Keratinocyte (primary cell): Measurements from ENCODE around the gene VCL. TPM values are rescaled to one million over a fixed set of nuclear protein-coding genes. Genes with fewer than 3 reads are reported as not detected.
"Not testable (repeated sequence)": the region's sequence is repeated elsewhere in the genome, so short reads cannot be mapped to it uniquely, and the experiment has no call there.

ENCODE experiments used
- DNase-seq: peaks from one replicate; pipeline ENCODE4 v3.0.0-alpha.2; 2011; ENCODE audit warnings: low read depth, missing footprints, low spot score
- FAIRE-seq: peaks from 2 replicates; lab custom pipeline; 2011; peaks lifted over from hg19 to GRCh38; lab: Jason Lieb, UNC
- H2AFZ ChIP-seq: 2 replicates; pipeline ENCODE4 v1.6.0; 2012; ENCODE audit warnings: low read length, control low read depth, inconsistent platforms; ENCODE audit not compliant: control insufficient read depth
- H3K27ac ChIP-seq: 2 replicates; pipeline ENCODE4 v1.5.1; 2011; ENCODE audit warnings: low read length; ENCODE audit not compliant: control insufficient read depth, insufficient read depth
- H3K27me3 ChIP-seq: 3 replicates; pipeline ENCODE4 v1.6.0; 2011; ENCODE audit warnings: low read length; ENCODE audit not compliant: control insufficient read depth, insufficient read depth; ENCODE audit errors: extremely low read depth
- H3K36me3 ChIP-seq, 2 experiments: 2 replicates in 1 of 2; 3 replicates in 1 of 2; pipeline ENCODE4 v1.5.1; 2011; ENCODE audit warnings: low read length in 2 of 2, mild to moderate bottlenecking in 1 of 2; ENCODE audit not compliant: control insufficient read depth in 2 of 2, insufficient read depth in 2 of 2; ENCODE audit errors: extremely low read depth in 1 of 2
- H3K4me1 ChIP-seq: 3 replicates; pipeline ENCODE4 v1.5.1; 2011; ENCODE audit warnings: low read length; ENCODE audit not compliant: control insufficient read depth, insufficient read depth; ENCODE audit errors: extremely low read depth
- H3K4me2 ChIP-seq: 3 replicates; pipeline ENCODE4 v1.6.0; 2011; ENCODE audit warnings: low read depth, low read length; ENCODE audit not compliant: control insufficient read depth, insufficient read depth; ENCODE audit errors: extremely low read depth
- H3K4me3 ChIP-seq, 3 experiments: fragments of 200-600 bp in 1 of 3; sonication (generic) in 1 of 3; 2 replicates in 2 of 3; 3 replicates in 1 of 3; pipeline ENCODE4 v1.5.1; 2011 to 2016; ENCODE audit warnings: low read length in 3 of 3, mild to moderate bottlenecking in 3 of 3, control low read depth in 2 of 3, inconsistent platforms in 1 of 3, low read depth in 1 of 3, mixed read lengths in 1 of 3, mixed run types in 1 of 3, moderate library complexity in 1 of 3; ENCODE audit not compliant: control insufficient read depth in 2 of 3, insufficient read depth in 2 of 3; ENCODE audit errors: extremely low read depth in 1 of 3
- H3K79me2 ChIP-seq: 2 replicates; pipeline ENCODE4 v1.6.0; 2012; ENCODE audit warnings: low read length; ENCODE audit not compliant: control insufficient read depth, insufficient read depth
- H3K9ac ChIP-seq: 3 replicates; pipeline ENCODE4 v1.6.0; 2011; ENCODE audit warnings: low read length; ENCODE audit not compliant: control insufficient read depth, insufficient read depth; ENCODE audit errors: extremely low read depth
- H3K9me1 ChIP-seq: 3 replicates; pipeline ENCODE4 v1.6.0; 2011; ENCODE audit warnings: low read length; ENCODE audit not compliant: control insufficient read depth, insufficient read depth; ENCODE audit errors: extremely low read depth
- H3K9me3 ChIP-seq: 2 replicates; pipeline ENCODE4 v1.5.1; 2012; ENCODE audit warnings: low read depth, low read length; ENCODE audit not compliant: control insufficient read depth
- H4K20me1 ChIP-seq: 3 replicates; pipeline ENCODE4 v1.6.0; 2011; ENCODE audit warnings: low read length; ENCODE audit not compliant: control insufficient read depth, insufficient read depth; ENCODE audit errors: extremely low read depth
- EZH2 ChIP-seq: IDR thresholded peaks from one replicate; pipeline ENCODE4 v1.6.1; 2012; ENCODE audit warnings: inconsistent platforms, mild to moderate bottlenecking, low read length, moderate library complexity
- dilution Hi-C: fragments of 300-500 bp; cut with MboI; formaldehyde crosslinking; loops from one replicate; pipeline ENCODE4 v1.7.0; 2020; ENCODE audit warnings: low sequenced_read_pairs; ENCODE audit not compliant: extremely low pct_ligation_motif_present
- polyA plus RNA-seq, 5 experiments: library from polyadenylated mRNA; depleted of rRNA in 3 of 5; stranded (reverse) in 3 of 5; stranded (forward) in 1 of 5; unstranded in 1 of 5; fragments of >200 nt; gene quantifications; 1 replicate in 1 of 5; 2 replicates in 3 of 5; 3 replicates in 1 of 5; pipeline versions ENCODE4 v1.2.1 to v1.2.3, GENCODE V29; 2011 to 2012; ENCODE audit warnings: missing spikeins in 2 of 5, low read depth in 1 of 5, low replicate concordance in 1 of 5
- TF ChIP-seq, protein P1 (sequence below), 3 experiments: IDR thresholded peaks in 1 of 3; conservative IDR thresholded peaks in 1 of 3; optimal IDR thresholded peaks in 1 of 3; 2 replicates in 2 of 3; 3 replicates in 1 of 3; pipeline versions ENCODE3 to v1.5.1; 2011; ENCODE audit warnings: low read length in 3 of 3, mild to moderate bottlenecking in 3 of 3, moderate library complexity in 2 of 3, control low read depth in 1 of 3, inconsistent platforms in 1 of 3; ENCODE audit not compliant: insufficient read depth in 2 of 3; ENCODE audit errors: extremely low read depth in 1 of 3

VCL gene
- polyA plus RNA-seq, 1 donor (not counting 4 experiments of a cell fraction or from before 2014, with no cell fraction given) = 102 TPM

DNA sequence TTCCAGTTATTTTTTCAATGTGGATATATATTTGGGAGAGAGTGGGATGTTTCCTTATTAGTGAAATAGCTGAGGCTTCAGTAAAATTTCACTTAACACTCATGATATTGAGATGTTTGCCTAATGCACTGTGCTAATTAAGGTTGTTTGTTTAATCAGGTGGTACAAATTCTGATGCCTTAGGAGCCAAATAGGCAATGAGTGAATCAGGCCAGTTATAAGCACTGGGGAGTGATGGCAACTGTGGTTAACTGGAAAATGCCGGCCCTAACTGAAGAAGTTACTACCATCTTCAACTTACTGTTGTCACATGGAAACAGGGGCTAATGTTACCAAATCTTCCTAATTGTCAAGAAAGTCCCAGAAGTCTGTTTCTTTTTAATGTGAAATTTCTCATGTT, 32.0 kb downstream of the VCL start:
- Histone ChIP-seq H3K27me3 (no peaks in the 10 kb centered on the region), H3K36me3 (peaks cover 4 to 8% of the 10 kb centered on the region in 2 experiments), H3K4me2 (no peak overlapping the region), H3K9me1 (no peaks in the 10 kb centered on the region), H3K4me1 (peaks cover 27% of the 10 kb centered on the region), H3K79me2 (peaks cover 75% of the 10 kb centered on the region), H4K20me1 (peaks cover 2% of the 10 kb centered on the region), H3K4me3 (no peak overlapping the region), H3K9me3 (no peaks in the 10 kb centered on the region), H3K27ac (no peak overlapping the region), H2AFZ (no peak overlapping the region), H3K9ac (no peak overlapping the region)
- FAIRE-seq (peak; percentile 13), DNase-seq (no peak)
- dilution Hi-C loops = no loop called here
- TF ChIP-seq, protein P1, sequence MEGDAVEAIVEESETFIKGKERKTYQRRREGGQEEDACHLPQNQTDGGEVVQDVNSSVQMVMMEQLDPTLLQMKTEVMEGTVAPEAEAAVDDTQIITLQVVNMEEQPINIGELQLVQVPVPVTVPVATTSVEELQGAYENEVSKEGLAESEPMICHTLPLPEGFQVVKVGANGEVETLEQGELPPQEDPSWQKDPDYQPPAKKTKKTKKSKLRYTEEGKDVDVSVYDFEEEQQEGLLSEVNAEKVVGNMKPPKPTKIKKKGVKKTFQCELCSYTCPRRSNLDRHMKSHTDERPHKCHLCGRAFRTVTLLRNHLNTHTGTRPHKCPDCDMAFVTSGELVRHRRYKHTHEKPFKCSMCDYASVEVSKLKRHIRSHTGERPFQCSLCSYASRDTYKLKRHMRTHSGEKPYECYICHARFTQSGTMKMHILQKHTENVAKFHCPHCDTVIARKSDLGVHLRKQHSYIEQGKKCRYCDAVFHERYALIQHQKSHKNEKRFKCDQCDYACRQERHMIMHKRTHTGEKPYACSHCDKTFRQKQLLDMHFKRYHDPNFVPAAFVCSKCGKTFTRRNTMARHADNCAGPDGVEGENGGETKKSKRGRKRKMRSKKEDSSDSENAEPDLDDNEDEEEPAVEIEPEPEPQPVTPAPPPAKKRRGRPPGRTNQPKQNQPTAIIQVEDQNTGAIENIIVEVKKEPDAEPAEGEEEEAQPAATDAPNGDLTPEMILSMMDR (optimal IDR thresholded peaks at IDR 0.05 in 1 of 3, IDR thresholded peaks at IDR 0.05 in 1 of 3, conservative IDR thresholded peaks at IDR 0.05 in 1 of 3; ENCODE audit: extremely low read depth in 1 of 3, insufficient read depth in 2 of 3, low read length in 3 of 3) = no peak

DNA sequence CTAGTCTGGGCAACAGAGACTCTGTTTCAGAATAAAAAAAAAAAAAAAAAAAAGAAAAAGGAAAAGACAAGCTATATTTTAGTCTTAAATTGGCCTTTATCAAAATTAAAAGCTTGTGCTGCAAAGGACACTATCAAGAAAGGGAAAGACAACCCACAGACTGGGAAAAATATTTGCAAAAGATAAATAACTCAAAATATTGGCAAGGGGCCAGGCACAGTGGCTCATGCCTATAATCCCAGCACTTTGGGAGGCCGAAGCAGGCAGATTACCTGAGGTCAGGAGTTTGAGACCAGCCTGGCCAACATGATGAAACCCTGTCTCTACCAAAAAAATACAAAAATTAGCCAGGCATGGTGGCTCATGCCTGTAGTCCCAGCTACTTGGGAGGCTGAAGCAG, 34.3 kb downstream of the VCL start:
- H3K36me3 ChIP-seq, H3K4me2 ChIP-seq, H3K27ac ChIP-seq, H3K9ac ChIP-seq, DNase-seq, dilution Hi-C loops, H4K20me1 ChIP-seq, H3K9me3 ChIP-seq, H3K27me3 ChIP-seq, H2AFZ ChIP-seq, H3K4me3 ChIP-seq, H3K9me1 ChIP-seq, FAIRE-seq: not testable (repeated sequence)
- Histone ChIP-seq H3K79me2 (peaks cover 55% of the 10 kb centered on the region), H3K4me1 (peaks cover 12% of the 10 kb centered on the region)

DNA sequence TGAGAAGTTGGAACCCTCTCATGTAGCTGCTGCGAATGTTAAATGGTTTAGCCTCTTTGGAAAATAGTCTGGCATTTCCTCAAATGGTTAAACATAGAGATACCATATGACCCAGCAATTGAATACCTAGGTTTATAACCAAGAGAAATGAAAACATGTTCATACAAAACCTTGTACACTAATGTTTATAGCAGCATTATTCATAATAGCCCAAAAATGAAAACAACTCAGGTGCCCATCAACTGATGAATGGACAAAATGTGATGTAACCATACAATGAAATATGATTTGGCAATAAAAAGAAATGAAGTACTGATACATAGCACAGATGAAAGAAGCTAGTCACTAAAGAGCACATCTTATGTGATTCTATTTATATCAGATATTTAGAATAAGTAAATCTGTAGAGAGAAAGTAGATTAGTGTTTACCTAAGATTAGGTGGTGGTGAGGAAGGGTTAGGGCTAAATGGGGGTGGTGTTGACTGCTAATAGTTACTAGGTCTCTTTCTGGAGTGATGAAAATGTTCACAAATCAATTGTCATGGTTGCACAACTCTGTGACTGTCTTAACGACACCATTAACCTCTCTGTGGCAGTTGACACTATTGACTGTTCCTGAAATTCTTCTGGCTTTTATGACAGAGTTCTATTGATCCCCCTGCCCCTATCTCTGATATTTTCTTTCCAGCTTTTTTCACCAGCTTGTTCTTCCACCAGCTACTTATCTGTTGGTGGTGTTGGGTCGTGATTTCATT, 35.2 kb downstream of the VCL start:
- H3K9me1 ChIP-seq = no peaks in the 10 kb centered on the region
- dilution Hi-C loops = no loop called here
- no peaks in the 10 kb centered on the region for H4K20me1 ChIP-seq
- no peak for FAIRE-seq
- H3K79me2 ChIP-seq = peaks cover 52% of the 10 kb centered on the region
- H3K4me1 ChIP-seq = peaks cover 12% of the 10 kb centered on the region
- H3K27me3 ChIP-seq = no peaks in the 10 kb centered on the region
- H2AFZ ChIP-seq = no peak overlapping the region
- no peak for DNase-seq
- H3K9ac ChIP-seq = no peak overlapping the region
- no peak overlapping the region for H3K4me2 ChIP-seq
- no peak overlapping the region for H3K4me3 ChIP-seq
- H3K36me3 ChIP-seq = peaks cover 6 to 9% of the 10 kb centered on the region in 2 experiments
- H3K27ac ChIP-seq = peak overlapping the region; percentile 48
- no peaks in the 10 kb centered on the region for H3K9me3 ChIP-seq
- TF ChIP-seq, protein P1 (optimal IDR thresholded peaks at IDR 0.05 in 1 of 3, IDR thresholded peaks at IDR 0.05 in 1 of 3, conservative IDR thresholded peaks at IDR 0.05 in 1 of 3; ENCODE audit: extremely low read depth in 1 of 3, insufficient read depth in 2 of 3, low read length in 3 of 3) = no peak
- no peak for TF ChIP-seq EZH2
